ENCODE data around the gene LCP2.

LCP2 gene

GRCh38 chr5:170280011-170280493, 17.5 kb downstream of the LCP2 start:
- Histone ChIP-seq H3K4me1 (ENCODE audit: insufficient read depth, low read length, poor library complexity, severe bottlenecking) (peaks cover 81% of the 10 kb centered on the region), H3K79me2 (ENCODE audit: insufficient read depth, low read length) (peaks cover 82% of the 10 kb centered on the region), H3K9me2 (replicated peaks; ENCODE audit: low read depth, low read length) (no peaks in the 10 kb centered on the region), H3K9me3 (ENCODE audit: insufficient read depth, low read depth, low read length) (no peaks in the 10 kb centered on the region), H3K4me2 (ENCODE audit: low read depth, low read length, poor library complexity, severe bottlenecking) (peak overlapping the region; percentile 98), H3K36me3 (ENCODE audit: insufficient read depth, low read length) (peaks cover 59% of the 10 kb centered on the region), H3K27me3 (ENCODE audit: insufficient read depth, low read length, poor library complexity, severe bottlenecking) (no peaks in the 10 kb centered on the region), H3K4me3 (ENCODE audit: low read length, poor library complexity, severe bottlenecking) (peak overlapping the region; percentile 69), H3F3A (ENCODE audit: low read depth) (peaks cover 17% of the 10 kb centered on the region; the same call in 1 of the 2 replicates), H4K20me1 (ENCODE audit: insufficient read depth, low read length, poor library complexity, severe bottlenecking) (peaks cover 12% of the 10 kb centered on the region), H3K9ac (ENCODE audit: low read depth, low read length, poor library complexity, severe bottlenecking) (peak overlapping the region; percentile 83), H2AFZ (ENCODE audit: low read length) (no peak overlapping the region)
- TF ChIP-seq EZH2phosphoT487 (IDR thresholded peaks at IDR 0.05; ENCODE audit: borderline replicate concordance) (no peak), CTCF (conservative IDR thresholded peaks at IDR 0.05; ENCODE audit: low read length) (no peak)

- Histone ChIP-seq H4K20me1 (ENCODE audit: insufficient read depth, low read length, poor library complexity, severe bottlenecking) (peaks cover 12% of the 10 kb centered on the region), H3K4me2 (ENCODE audit: low read depth, low read length, poor library complexity, severe bottlenecking) (peak overlapping the region; percentile 98), H3K9ac (ENCODE audit: low read depth, low read length, poor library complexity, severe bottlenecking) (peak overlapping the region; percentile 83), H3K79me2 (ENCODE audit: insufficient read depth, low read length) (peaks cover 78% of the 10 kb centered on the region), H3K4me3 (ENCODE audit: low read length, poor library complexity, severe bottlenecking) (peak overlapping the region; percentile 69), H3K36me3 (ENCODE audit: insufficient read depth, low read length) (peaks cover 63% of the 10 kb centered on the region), H3F3A (ENCODE audit: low read depth) (peaks cover 17% of the 10 kb centered on the region; the same call in 1 of the 2 replicates), H3K27me3 (ENCODE audit: insufficient read depth, low read length, poor library complexity, severe bottlenecking) (no peaks in the 10 kb centered on the region), H3K4me1 (ENCODE audit: insufficient read depth, low read length, poor library complexity, severe bottlenecking) (peaks cover 76% of the 10 kb centered on the region), H3K9me2 (replicated peaks; ENCODE audit: low read depth, low read length) (no peaks in the 10 kb centered on the region), H2AFZ (ENCODE audit: low read length) (no peak overlapping the region), H3K9me3 (ENCODE audit: insufficient read depth, low read depth, low read length) (no peaks in the 10 kb centered on the region)
- TF ChIP-seq EZH2phosphoT487 (IDR thresholded peaks at IDR 0.05; ENCODE audit: borderline replicate concordance): no peak
- TF ChIP-seq CTCF (conservative IDR thresholded peaks at IDR 0.05; ENCODE audit: low read length): no peak
Observed at GRCh38 chr5:170279459-170279817, 18.1 kb downstream of the LCP2 start.

GRCh38 chr5:170278611-170279458, 18.7 kb downstream of the LCP2 start:
- Histone ChIP-seq H3F3A (ENCODE audit: low read depth) (peaks cover 17% of the 10 kb centered on the region; the same call in 1 of the 2 replicates), H3K4me3 (ENCODE audit: low read length, poor library complexity, severe bottlenecking) (peak overlapping the region; percentile 69), H3K9me3 (ENCODE audit: insufficient read depth, low read depth, low read length) (no peaks in the 10 kb centered on the region), H2AFZ (ENCODE audit: low read length) (no peak overlapping the region), H3K4me2 (ENCODE audit: low read depth, low read length, poor library complexity, severe bottlenecking) (peak overlapping the region; percentile 98), H3K79me2 (ENCODE audit: insufficient read depth, low read length) (peaks cover 72% of the 10 kb centered on the region), H3K9ac (ENCODE audit: low read depth, low read length, poor library complexity, severe bottlenecking) (peak overlapping the region; percentile 83), H4K20me1 (ENCODE audit: insufficient read depth, low read length, poor library complexity, severe bottlenecking) (peaks cover 9% of the 10 kb centered on the region), H3K36me3 (ENCODE audit: insufficient read depth, low read length) (peaks cover 64% of the 10 kb centered on the region; the same call in 1 of the 2 replicates), H3K4me1 (ENCODE audit: insufficient read depth, low read length, poor library complexity, severe bottlenecking) (peaks cover 72% of the 10 kb centered on the region), H3K27me3 (ENCODE audit: insufficient read depth, low read length, poor library complexity, severe bottlenecking) (no peaks in the 10 kb centered on the region), H3K9me2 (replicated peaks; ENCODE audit: low read depth, low read length) (no peaks in the 10 kb centered on the region)
- TF ChIP-seq EZH2phosphoT487 (IDR thresholded peaks at IDR 0.05; ENCODE audit: borderline replicate concordance) (no peak), CTCF (conservative IDR thresholded peaks at IDR 0.05; ENCODE audit: low read length) (no peak)

Measured in Loucy (cell line).